ENCODE results near the gene RCAN2. TPM values are rescaled to one million over a fixed set of nuclear protein-coding genes. Genes with fewer than 3 reads are reported as not detected.

RCAN2 gene
- total RNA-seq, 1 experiment from 2014 or later, result 0.05 TPM

DNA sequence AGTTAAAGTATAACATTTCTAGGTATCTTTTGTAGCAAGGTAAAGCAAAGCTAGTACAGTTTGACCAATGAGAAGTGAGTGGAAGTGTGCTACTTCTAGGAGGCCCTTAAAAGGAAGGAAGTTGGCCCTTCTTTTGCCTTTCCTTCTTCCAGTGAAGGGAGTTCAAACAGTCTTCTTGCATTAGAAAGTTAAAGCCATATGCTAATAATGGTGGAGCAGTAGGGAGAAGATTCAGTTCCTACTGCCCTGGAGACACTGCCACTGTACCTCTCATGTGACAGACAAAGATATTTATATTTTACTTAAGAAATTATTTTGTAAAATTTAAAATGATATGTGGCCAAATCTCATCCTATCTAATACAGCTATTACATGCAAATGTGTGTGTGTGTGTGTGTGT, 26.0 kb upstream of the RCAN2 start:
- intact Hi-C loops (cut with micrococcal nuclease; ENCODE audit: unreplicated experiment) (no loop called here), in situ Hi-C loops (cut with HindIII; ENCODE audit: low pct_unique_long_range_greater_than_20kb, low sequenced_read_pairs) (no loop called here)
- no peak for TF ChIP-seq REST (IDR thresholded peaks at IDR 0.05; ENCODE audit: insufficient read depth in 1 of 2, low read depth in 2 of 2, low read length in 1 of 2)
- no peak for TF ChIP-seq POLR2AphosphoS5 (IDR thresholded peaks at IDR 0.05; ENCODE audit: low read depth, low read length)
- TF ChIP-seq, protein P1, sequence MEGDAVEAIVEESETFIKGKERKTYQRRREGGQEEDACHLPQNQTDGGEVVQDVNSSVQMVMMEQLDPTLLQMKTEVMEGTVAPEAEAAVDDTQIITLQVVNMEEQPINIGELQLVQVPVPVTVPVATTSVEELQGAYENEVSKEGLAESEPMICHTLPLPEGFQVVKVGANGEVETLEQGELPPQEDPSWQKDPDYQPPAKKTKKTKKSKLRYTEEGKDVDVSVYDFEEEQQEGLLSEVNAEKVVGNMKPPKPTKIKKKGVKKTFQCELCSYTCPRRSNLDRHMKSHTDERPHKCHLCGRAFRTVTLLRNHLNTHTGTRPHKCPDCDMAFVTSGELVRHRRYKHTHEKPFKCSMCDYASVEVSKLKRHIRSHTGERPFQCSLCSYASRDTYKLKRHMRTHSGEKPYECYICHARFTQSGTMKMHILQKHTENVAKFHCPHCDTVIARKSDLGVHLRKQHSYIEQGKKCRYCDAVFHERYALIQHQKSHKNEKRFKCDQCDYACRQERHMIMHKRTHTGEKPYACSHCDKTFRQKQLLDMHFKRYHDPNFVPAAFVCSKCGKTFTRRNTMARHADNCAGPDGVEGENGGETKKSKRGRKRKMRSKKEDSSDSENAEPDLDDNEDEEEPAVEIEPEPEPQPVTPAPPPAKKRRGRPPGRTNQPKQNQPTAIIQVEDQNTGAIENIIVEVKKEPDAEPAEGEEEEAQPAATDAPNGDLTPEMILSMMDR (IDR thresholded peaks at IDR 0.05), result no peak
- TF ChIP-seq SIN3A (IDR thresholded peaks at IDR 0.05; ENCODE audit: borderline replicate concordance, insufficient read depth, low read depth, low read length), result no peak
- no peak for TF ChIP-seq TCF7L2 (IDR thresholded peaks at IDR 0.05; ENCODE audit: low read depth, low read length)
- Histone ChIP-seq H3K27ac (ENCODE audit: low read length) (no peak overlapping the region), H3K36me3 (ENCODE audit: control insufficient read depth, insufficient read depth, low read length) (no peaks in the 10 kb centered on the region), H3K4me1 (ENCODE audit: control insufficient read depth, insufficient read depth, low read length) (no peaks in the 10 kb centered on the region), H3K9me3 (ENCODE audit: control insufficient read depth, insufficient read depth, low read depth, low read length) (no peaks in the 10 kb centered on the region), H3K27me3 (ENCODE audit: control insufficient read depth, insufficient read depth, low read length) (no peaks in the 10 kb centered on the region), H3K4me3 (ENCODE audit: low read depth in 2 of 2, low read length in 2 of 2) (no peak overlapping the region)
- ATAC-seq (no peak), DNase-seq (ENCODE audit: low read depth, low spot score) (no peak)
- CTCF ChIA-PET, result no interaction called here
- BruUV-seq (replicated peaks), result no TSS peak
- POLR2A ChIA-PET, result no interaction called here

DNA sequence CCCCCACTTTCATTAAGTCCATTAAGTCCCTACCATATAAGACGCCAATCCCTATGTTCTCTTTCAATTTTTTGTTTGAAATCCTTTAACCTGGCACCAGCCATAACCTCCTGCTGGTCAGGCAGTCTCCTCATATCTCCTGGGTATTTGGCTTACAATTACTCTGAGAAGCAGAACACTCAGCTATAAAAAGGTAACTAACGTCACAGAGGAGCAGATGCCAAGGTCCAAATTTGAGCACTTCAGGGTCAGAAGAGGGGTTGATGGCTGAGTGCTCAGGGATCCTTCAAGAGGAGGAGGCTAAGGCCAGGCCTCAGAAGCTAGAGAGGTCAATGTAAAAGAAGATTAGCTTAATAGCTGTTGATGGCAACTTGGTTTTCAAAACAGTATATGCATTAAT, 22.3 kb upstream of the RCAN2 start:
- TF ChIP-seq TCF7L2 (IDR thresholded peaks at IDR 0.05; ENCODE audit: low read depth, low read length) (no peak), POLR2AphosphoS5 (IDR thresholded peaks at IDR 0.05; ENCODE audit: low read depth, low read length) (no peak), REST (IDR thresholded peaks at IDR 0.05; ENCODE audit: insufficient read depth in 1 of 2, low read depth in 2 of 2, low read length in 1 of 2) (no peak), SIN3A (IDR thresholded peaks at IDR 0.05; ENCODE audit: borderline replicate concordance, insufficient read depth, low read depth, low read length) (no peak)
- TF ChIP-seq, protein P1 (IDR thresholded peaks at IDR 0.05), result no peak
- intact Hi-C loops (cut with micrococcal nuclease; ENCODE audit: unreplicated experiment), result no loop called here

More for the DNA sequence above, 22.3 kb upstream of the RCAN2 start:
- CTCF ChIA-PET, result no interaction called here
- DNase-seq (ENCODE audit: low read depth, low spot score) (no peak), ATAC-seq (no peak)
- Histone ChIP-seq H3K27ac (ENCODE audit: low read length) (no peak overlapping the region), H3K27me3 (ENCODE audit: control insufficient read depth, insufficient read depth, low read length) (no peaks in the 10 kb centered on the region), H3K4me1 (ENCODE audit: control insufficient read depth, insufficient read depth, low read length) (no peaks in the 10 kb centered on the region), H3K4me3 (ENCODE audit: low read depth in 2 of 2, low read length in 2 of 2) (no peak overlapping the region), H3K9me3 (ENCODE audit: control insufficient read depth, insufficient read depth, low read depth, low read length) (no peaks in the 10 kb centered on the region), H3K36me3 (ENCODE audit: control insufficient read depth, insufficient read depth, low read length) (no peaks in the 10 kb centered on the region)
- BruUV-seq (replicated peaks), result no TSS peak
- POLR2A ChIA-PET, result no interaction called here
- in situ Hi-C loops (cut with HindIII; ENCODE audit: low pct_unique_long_range_greater_than_20kb, low sequenced_read_pairs), result no loop called here
